A549 (cell line): ENCODE measurements around the gene SUMF1. TPM values are rescaled to one million over a fixed set of nuclear protein-coding genes. Genes with fewer than 3 reads are reported as not detected.

ENCODE experiments used
- ATAC-seq, 2 experiments: fragments of 200-7000 bp in 1 of 2; fragments of >200 bp in 1 of 2; cut with Nextera tagmentation in 1 of 2; cut with Tn5 transposase in 1 of 2; 3 replicates each; pipeline versions ENCODE4 v1.8.0 to v1.9.1; 2018 to 2020; ENCODE audit warnings: mild to moderate bottlenecking in 1 of 2, moderate library complexity in 1 of 2
- CTCF ChIA-PET: fragments of 300-600 bp; sonication (Branson Sonifier 250); formaldehyde crosslinking; extraction: SDS; loops from one replicate; lab custom pipeline; 2021; ENCODE audit warnings: antibody characterized with exemption, inconsistent platforms; lab: Yijun Ruan, JAX
- POLR2A ChIA-PET: fragments of 350-600 bp; formaldehyde crosslinking; extraction: SDS; loops from one replicate; lab custom pipeline; 2021; ENCODE audit warnings: antibody characterized with exemption, inconsistent platforms; lab: Yijun Ruan, JAX
- DNase-seq, 2 experiments: peaks; one replicate each; pipeline versions ENCODE4 v3.0.0 to v3.0.0-alpha.2; 2011 to 2016; ENCODE audit warnings: low read depth in 1 of 2, low spot score in 1 of 2
- FAIRE-seq: peaks from 2 replicates; lab custom pipeline; 2011; peaks lifted over from hg19 to GRCh38; lab: Jason Lieb, UNC
- H3K27ac ChIP-seq, 2 experiments: fragments of >200 bp; sonication (Bioruptor Twin); formaldehyde crosslinking; 3 replicates each; pipeline ENCODE4 v1.5.1; 2016 to 2017
- H3K4me1 ChIP-seq: fragments of >200 bp; sonication (Bioruptor Twin); formaldehyde crosslinking; 3 replicates; pipeline ENCODE4 v1.6.1; 2016
- H3K4me2 ChIP-seq: fragments of >200 bp; sonication (Bioruptor Twin); formaldehyde crosslinking; 3 replicates; pipeline ENCODE4 v1.6.1; 2016
- H3K4me3 ChIP-seq: fragments of >200 bp; sonication (Bioruptor Twin); formaldehyde crosslinking; 3 replicates; pipeline ENCODE4 v1.5.1; 2016
- H3K9me3 ChIP-seq: fragments of >200 bp; sonication (Bioruptor Twin); formaldehyde crosslinking; 3 replicates; pipeline ENCODE4 v1.6.1; 2016
- BCL3 ChIP-seq: fragments of >200 bp; sonication (Bioruptor Twin); formaldehyde crosslinking; IDR thresholded peaks from 3 replicates; pipeline ENCODE4 v1.6.1; 2016
- BHLHE40 ChIP-seq: IDR thresholded peaks from 2 replicates; pipeline ENCODE4 v1.6.1; 2012; ENCODE audit warnings: low read depth, low read length, inconsistent platforms
- CEBPB ChIP-seq, 2 experiments: fragments of >200 bp in 1 of 2; sonication (Bioruptor Twin) in 1 of 2; formaldehyde crosslinking in 1 of 2; IDR thresholded peaks; 2 replicates each; pipeline ENCODE4 v1.6.1; 2012 to 2016
- CHD4 ChIP-seq: fragments of 200-600 bp; sonication (generic); IDR thresholded peaks from 2 replicates; pipeline ENCODE4 v1.6.1; 2016; ENCODE audit warnings: antibody characterized with exemption, mild to moderate bottlenecking, borderline replicate concordance
- EHF ChIP-seq: fragments of 250-450 bp; sonication (Bioruptor Pico); IDR thresholded peaks from 2 replicates; pipeline ENCODE4 v1.5.0; 2020; ENCODE audit warnings: mild to moderate bottlenecking
- ELK1 ChIP-seq: fragments of 150-350 bp; IDR thresholded peaks from 2 replicates; pipeline ENCODE4 v1.6.1; 2014; ENCODE audit warnings: low read depth, mild to moderate bottlenecking, low read length
- FOSB ChIP-seq: fragments of 250-450 bp; sonication (Bioruptor Pico); IDR thresholded peaks from 2 replicates; pipeline ENCODE4 v1.5.0; 2020; ENCODE audit warnings: mild to moderate bottlenecking, moderate library complexity
- KDM1A ChIP-seq: fragments of 200-600 bp; sonication (generic); IDR thresholded peaks from 2 replicates; pipeline ENCODE4 v1.6.1; 2016; ENCODE audit warnings: low read depth, mild to moderate bottlenecking
- REST ChIP-seq: fragments of 200-600 bp; sonication (generic); IDR thresholded peaks from 2 replicates; pipeline ENCODE4 v1.6.1; 2016; ENCODE audit warnings: antibody characterized with exemption, mild to moderate bottlenecking, moderate library complexity
- TP53 ChIP-seq: fragments of 250-450 bp; sonication (Bioruptor Pico); IDR thresholded peaks from 2 replicates; pipeline ENCODE4 v1.5.0; 2021; ENCODE audit warnings: mild to moderate bottlenecking, moderate library complexity
- ZFP36 ChIP-seq: fragments of 450-650 bp; IDR thresholded peaks from 2 replicates; pipeline ENCODE4 v1.6.1; 2014; ENCODE audit warnings: borderline replicate concordance; ENCODE audit not compliant: partially characterized antibody
- WGBS: methylation state at CpG from one replicate; pipeline ENCODE4 v1.1.6; 2017; ENCODE audit errors: missing lambda C conversion rate; 5-methylcytosine and 5-hydroxymethylcytosine counted together
- polyA plus RNA-seq, 4 experiments: library from polyadenylated mRNA; depleted of rRNA in 3 of 4; stranded (reverse); fragments of >200 nt; fragmentation: RNase III in 1 of 4; extraction: RNeasy Plus Mini Kit Qiagen cat#74134 plus additional on column Dnase treatment in 1 of 4; gene quantifications; 2 replicates in 3 of 4; 3 replicates in 1 of 4; pipeline ENCODE4 v1.2.3, GENCODE V29; 2011 to 2017
- TF ChIP-seq, protein P1 (sequence below): fragments of 450-650 bp; IDR thresholded peaks from 2 replicates; pipeline ENCODE4 v1.6.1; 2014; ENCODE audit warnings: antibody characterized with exemption
- TF ChIP-seq, protein P2 (sequence below): fragments of >200 bp; sonication (Bioruptor Twin); formaldehyde crosslinking; IDR thresholded peaks from 3 replicates; pipeline ENCODE4 v1.5.1; 2016
- TF ChIP-seq, protein P3 (sequence below): fragments of >200 bp; sonication (Bioruptor Twin); formaldehyde crosslinking; IDR thresholded peaks from 2 replicates; pipeline ENCODE4 v1.6.1; 2016
- TF ChIP-seq, protein P4 (sequence below): fragments of 250-450 bp; sonication (Bioruptor Pico); IDR thresholded peaks from 2 replicates; pipeline ENCODE4 v1.5.0; 2021; ENCODE audit warnings: mild to moderate bottlenecking, moderate library complexity, borderline replicate concordance

SUMF1 gene
- polyA plus RNA-seq, 2 of the 4 experiments (the other 2 are of a cell fraction) = 20.9 to 25.4 TPM

DNA sequence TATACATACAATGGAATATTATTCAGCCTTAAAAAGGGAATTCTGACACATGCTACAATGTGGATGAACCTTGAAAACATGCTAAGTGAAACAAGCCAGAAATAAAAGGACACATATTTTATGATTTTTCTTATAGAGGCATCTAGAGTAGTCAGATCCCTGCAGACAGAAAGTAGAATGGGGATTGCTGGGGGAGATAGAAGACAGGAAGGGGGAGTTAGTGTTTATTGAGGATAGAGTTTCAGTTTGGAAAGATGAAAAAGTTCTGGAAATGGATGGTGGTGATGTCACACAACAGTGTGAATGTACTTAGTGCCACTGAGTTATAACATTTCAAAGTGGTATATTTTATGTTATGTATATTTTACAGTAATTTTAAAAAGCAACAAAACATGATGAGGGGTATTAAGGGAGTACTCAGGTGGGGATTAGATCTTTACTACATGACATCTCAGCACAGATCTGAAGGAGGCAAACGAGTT is 30.8 kb upstream of the SUMF1 start:
- Histone ChIP-seq H3K27ac (no peak overlapping the region), H3K4me3 (no peak overlapping the region), H3K4me1 (peaks cover 5% of the 10 kb centered on the region; the same call in 1 of the 3 replicates), H3K4me2 (no peak overlapping the region), H3K9me3 (no peaks in the 10 kb centered on the region)
- FAIRE-seq = no peak
- ATAC-seq = no peak
- POLR2A ChIA-PET = no interaction called here
- CTCF ChIA-PET = no interaction called here
- WGBS = 14% methylated on average over 1 of the region's 1 CpG
- DNase-seq = no peak
- TF ChIP-seq ZFP36 = no peak
- TF ChIP-seq EHF (CRISPR knock-in tag) = no peak
- TF ChIP-seq TP53 (CRISPR knock-in tag) = no peak
- no peak for TF ChIP-seq REST
- TF ChIP-seq, protein P1, sequence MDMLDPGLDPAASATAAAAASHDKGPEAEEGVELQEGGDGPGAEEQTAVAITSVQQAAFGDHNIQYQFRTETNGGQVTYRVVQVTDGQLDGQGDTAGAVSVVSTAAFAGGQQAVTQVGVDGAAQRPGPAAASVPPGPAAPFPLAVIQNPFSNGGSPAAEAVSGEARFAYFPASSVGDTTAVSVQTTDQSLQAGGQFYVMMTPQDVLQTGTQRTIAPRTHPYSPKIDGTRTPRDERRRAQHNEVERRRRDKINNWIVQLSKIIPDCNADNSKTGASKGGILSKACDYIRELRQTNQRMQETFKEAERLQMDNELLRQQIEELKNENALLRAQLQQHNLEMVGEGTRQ = no peak

DNA sequence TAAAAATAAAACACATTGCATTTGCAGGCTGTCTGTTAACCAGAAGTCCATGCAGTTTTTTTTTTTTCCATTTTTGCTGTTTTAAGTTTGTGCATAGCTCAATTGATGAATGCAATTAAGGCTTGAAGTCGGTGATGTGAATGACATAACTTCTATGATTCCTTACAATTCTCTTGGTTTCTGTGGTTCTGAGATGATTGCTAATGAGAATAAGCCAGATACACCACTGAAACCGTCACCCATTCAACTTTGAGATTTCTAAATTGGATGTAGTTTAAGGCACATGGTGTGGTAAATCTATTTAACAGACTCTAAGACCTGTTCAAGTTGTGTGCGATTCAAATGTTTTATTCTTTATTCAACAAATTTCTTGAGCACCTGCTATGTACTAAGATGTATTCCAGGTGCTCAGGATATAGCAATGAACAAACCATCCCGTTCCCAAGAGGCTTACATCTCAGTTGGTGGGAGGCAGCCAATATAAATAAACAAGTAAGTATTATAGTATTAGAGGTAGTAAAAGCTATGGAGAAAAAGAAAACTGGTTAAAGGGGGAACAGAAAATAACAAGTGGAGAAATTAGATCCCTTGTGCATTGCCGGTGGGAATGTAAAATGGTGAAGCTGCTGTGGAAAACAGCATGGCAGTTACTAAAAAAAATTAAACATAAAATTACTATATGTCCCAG is 30.1 kb upstream of the SUMF1 start:
- 72% methylated on average over 5 of the region's 5 CpGs for WGBS
- ATAC-seq (no peak), DNase-seq (no peak), FAIRE-seq (no peak)
- H3K4me3 ChIP-seq = no peak overlapping the region
- H3K4me1 ChIP-seq = peaks cover 5% of the 10 kb centered on the region; the same call in 1 of the 3 replicates
- no peak overlapping the region for H3K27ac ChIP-seq
- CTCF ChIA-PET = no interaction called here
- no peaks in the 10 kb centered on the region for H3K9me3 ChIP-seq
- H3K4me2 ChIP-seq = no peak overlapping the region
- POLR2A ChIA-PET = no interaction called here
- TF ChIP-seq FOSB (CRISPR knock-in tag) = no peak
- TF ChIP-seq, protein P2, sequence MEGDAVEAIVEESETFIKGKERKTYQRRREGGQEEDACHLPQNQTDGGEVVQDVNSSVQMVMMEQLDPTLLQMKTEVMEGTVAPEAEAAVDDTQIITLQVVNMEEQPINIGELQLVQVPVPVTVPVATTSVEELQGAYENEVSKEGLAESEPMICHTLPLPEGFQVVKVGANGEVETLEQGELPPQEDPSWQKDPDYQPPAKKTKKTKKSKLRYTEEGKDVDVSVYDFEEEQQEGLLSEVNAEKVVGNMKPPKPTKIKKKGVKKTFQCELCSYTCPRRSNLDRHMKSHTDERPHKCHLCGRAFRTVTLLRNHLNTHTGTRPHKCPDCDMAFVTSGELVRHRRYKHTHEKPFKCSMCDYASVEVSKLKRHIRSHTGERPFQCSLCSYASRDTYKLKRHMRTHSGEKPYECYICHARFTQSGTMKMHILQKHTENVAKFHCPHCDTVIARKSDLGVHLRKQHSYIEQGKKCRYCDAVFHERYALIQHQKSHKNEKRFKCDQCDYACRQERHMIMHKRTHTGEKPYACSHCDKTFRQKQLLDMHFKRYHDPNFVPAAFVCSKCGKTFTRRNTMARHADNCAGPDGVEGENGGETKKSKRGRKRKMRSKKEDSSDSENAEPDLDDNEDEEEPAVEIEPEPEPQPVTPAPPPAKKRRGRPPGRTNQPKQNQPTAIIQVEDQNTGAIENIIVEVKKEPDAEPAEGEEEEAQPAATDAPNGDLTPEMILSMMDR = no peak
- no peak for TF ChIP-seq BCL3
- TF ChIP-seq CEBPB (IDR thresholded peaks at IDR 0.05) = no peak
- no peak for TF ChIP-seq BHLHE40
- TF ChIP-seq, protein P3, sequence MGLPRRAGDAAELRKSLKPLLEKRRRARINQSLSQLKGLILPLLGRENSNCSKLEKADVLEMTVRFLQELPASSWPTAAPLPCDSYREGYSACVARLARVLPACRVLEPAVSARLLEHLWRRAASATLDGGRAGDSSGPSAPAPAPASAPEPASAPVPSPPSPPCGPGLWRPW = no peak
- TF ChIP-seq CHD4 = no peak
- TF ChIP-seq ELK1 = no peak
- no peak for TF ChIP-seq KDM1A
- TF ChIP-seq, protein P4, sequence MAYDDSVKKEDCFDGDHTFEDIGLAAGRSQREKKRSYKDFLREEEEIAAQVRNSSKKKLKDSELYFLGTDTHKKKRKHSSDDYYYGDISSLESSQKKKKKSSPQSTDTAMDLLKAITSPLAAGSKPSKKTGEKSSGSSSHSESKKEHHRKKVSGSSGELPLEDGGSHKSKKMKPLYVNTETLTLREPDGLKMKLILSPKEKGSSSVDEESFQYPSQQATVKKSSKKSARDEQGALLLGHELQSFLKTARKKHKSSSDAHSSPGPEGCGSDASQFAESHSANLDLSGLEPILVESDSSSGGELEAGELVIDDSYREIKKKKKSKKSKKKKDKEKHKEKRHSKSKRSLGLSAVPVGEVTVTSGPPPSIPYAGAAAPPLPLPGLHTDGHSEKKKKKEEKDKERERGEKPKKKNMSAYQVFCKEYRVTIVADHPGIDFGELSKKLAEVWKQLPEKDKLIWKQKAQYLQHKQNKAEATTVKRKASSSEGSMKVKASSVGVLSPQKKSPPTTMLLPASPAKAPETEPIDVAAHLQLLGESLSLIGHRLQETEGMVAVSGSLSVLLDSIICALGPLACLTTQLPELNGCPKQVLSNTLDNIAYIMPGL (CRISPR knock-in tag) = no peak
- TF ChIP-seq, all 56 proteins: peak for 0
